ENCODE measurements around the gene GPANK1. TPM values are rescaled to one million over a fixed set of nuclear protein-coding genes. Genes with fewer than 3 reads are reported as not detected.

The GPANK1 gene
- total and polyA plus RNA-seq, 4 donors, result 10.9 to 22.8 (median 16.2) TPM

GRCh38 chr6:31693535-31693934 is 28.7 kb upstream of the GPANK1 start:
- ATAC-seq (ENCODE audit: low FRiP score), result no peak
- WGBS, 2 donors, result 86% methylated on average over 6 of the region's 6 CpGs
- no peaks in the 10 kb centered on the region for H3K27me3 ChIP-seq (ENCODE audit: control insufficient read depth in 1 of 2, insufficient read depth in 2 of 2, low read length in 1 of 2)
- no peak overlapping the region for H3K4me3 ChIP-seq (ENCODE audit: low read length in 2 of 2)
- H3K4me1 ChIP-seq (ENCODE audit: control insufficient read depth in 1 of 2, insufficient read depth in 2 of 2, low read length in 2 of 2), result no peaks in the 10 kb centered on the region
- H3K27ac ChIP-seq (ENCODE audit: low read depth in 1 of 2, low read length in 2 of 2), result no peak overlapping the region
- H3K9me3 ChIP-seq (ENCODE audit: control insufficient read depth, low read length), result no peaks in the 10 kb centered on the region
- no peak for DNase-seq
- peaks cover 0 to 4% of the 10 kb centered on the region in 2 donors for H3K36me3 ChIP-seq (ENCODE audit: control insufficient read depth in 1 of 2, insufficient read depth in 2 of 2, low read length in 1 of 2)
- intact Hi-C loops (cut with DNase I), result loop anchor here in 1 of 2 donors (10.0 kb wide), 1 partner anchor 191 kb away; no protein-coding TSS in a partner anchor

GRCh38 chr6:31692886-31693285 is 28.1 kb upstream of the GPANK1 start:
- intact Hi-C loops (cut with DNase I), result loop anchor here in 1 of 2 donors (10.0 kb wide), 1 partner anchor 192 kb away; no protein-coding TSS in a partner anchor

GRCh38 chr6:31692353-31692752 is 27.6 kb upstream of the GPANK1 start:
- H3K4me3 ChIP-seq (ENCODE audit: low read length in 2 of 2), result no peak overlapping the region
- no peaks in the 10 kb centered on the region for H3K9me3 ChIP-seq (ENCODE audit: control insufficient read depth, low read length)
- H3K27me3 ChIP-seq (ENCODE audit: control insufficient read depth in 1 of 2, insufficient read depth in 2 of 2, low read length in 1 of 2), result no peaks in the 10 kb centered on the region
- H3K36me3 ChIP-seq (ENCODE audit: control insufficient read depth in 1 of 2, insufficient read depth in 2 of 2, low read length in 1 of 2), result peaks cover 0 to 6% of the 10 kb centered on the region in 2 donors
- WGBS, 2 donors, result 79% methylated on average over 4 of the region's 4 CpGs
- ATAC-seq (ENCODE audit: low FRiP score), result no peak
- no peaks in the 10 kb centered on the region for H3K4me1 ChIP-seq (ENCODE audit: control insufficient read depth in 1 of 2, insufficient read depth in 2 of 2, low read length in 2 of 2)
- DNase-seq, result no peak
- intact Hi-C loops (cut with DNase I), result loop anchor here in 1 of 2 donors (10.0 kb wide), 1 partner anchor 192 kb away; no protein-coding TSS in a partner anchor
- no peak overlapping the region for H3K27ac ChIP-seq (ENCODE audit: low read depth in 1 of 2, low read length in 2 of 2)

More at GRCh38 chr6:31692886-31693285, 28.1 kb upstream of the GPANK1 start:
- no peak overlapping the region for H3K4me3 ChIP-seq (ENCODE audit: low read length in 2 of 2)
- DNase-seq (no peak), ATAC-seq (ENCODE audit: low FRiP score) (no peak)
- H3K9me3 ChIP-seq (ENCODE audit: control insufficient read depth, low read length), result no peaks in the 10 kb centered on the region
- H3K27me3 ChIP-seq (ENCODE audit: control insufficient read depth in 1 of 2, insufficient read depth in 2 of 2, low read length in 1 of 2), result no peaks in the 10 kb centered on the region
- no peaks in the 10 kb centered on the region for H3K4me1 ChIP-seq (ENCODE audit: control insufficient read depth in 1 of 2, insufficient read depth in 2 of 2, low read length in 2 of 2)
- H3K36me3 ChIP-seq (ENCODE audit: control insufficient read depth in 1 of 2, insufficient read depth in 2 of 2, low read length in 1 of 2), result peaks cover 0 to 6% of the 10 kb centered on the region in 2 donors
- 83 to 84% methylated on average over 9 of the region's 9 CpGs for WGBS, 2 donors
- no peak overlapping the region for H3K27ac ChIP-seq (ENCODE audit: low read depth in 1 of 2, low read length in 2 of 2)

- peaks cover 0 to 4% of the 10 kb centered on the region in 2 donors for H3K36me3 ChIP-seq (ENCODE audit: control insufficient read depth in 1 of 2, insufficient read depth in 2 of 2, low read length in 1 of 2)
- ATAC-seq (ENCODE audit: low FRiP score) (no peak), DNase-seq (no peak)
- H3K4me3 ChIP-seq (ENCODE audit: low read length in 2 of 2), result no peak overlapping the region
- no peaks in the 10 kb centered on the region for H3K27me3 ChIP-seq (ENCODE audit: control insufficient read depth in 1 of 2, insufficient read depth in 2 of 2, low read length in 1 of 2)
- no peak overlapping the region for H3K27ac ChIP-seq (ENCODE audit: low read depth in 1 of 2, low read length in 2 of 2)
- no peaks in the 10 kb centered on the region for H3K4me1 ChIP-seq (ENCODE audit: control insufficient read depth in 1 of 2, insufficient read depth in 2 of 2, low read length in 2 of 2)
- WGBS, 2 donors, result 91 to 93% methylated on average over 12 of the region's 12 CpGs
- intact Hi-C loops (cut with DNase I), result loop anchor here in 1 of 2 donors (10.0 kb wide), 1 partner anchor 193 kb away; no protein-coding TSS in a partner anchor
- no peaks in the 10 kb centered on the region for H3K9me3 ChIP-seq (ENCODE audit: control insufficient read depth, low read length)
These were observed 26.8 kb upstream of the GPANK1 start for GRCh38 chr6:31691564-31692108.

GRCh38 chr6:31691078-31691463 is 26.3 kb upstream of the GPANK1 start:
- intact Hi-C loops (cut with DNase I), result loop anchor here in 1 of 2 donors (10.0 kb wide), 1 partner anchor 194 kb away; no protein-coding TSS in a partner anchor
- DNase-seq (no peak), ATAC-seq (ENCODE audit: low FRiP score) (no peak)
- Histone ChIP-seq H3K27ac (ENCODE audit: low read depth in 1 of 2, low read length in 2 of 2) (no peak overlapping the region), H3K4me3 (ENCODE audit: low read length in 2 of 2) (no peak overlapping the region), H3K36me3 (ENCODE audit: control insufficient read depth in 1 of 2, insufficient read depth in 2 of 2, low read length in 1 of 2) (peaks cover 0 to 6% of the 10 kb centered on the region in 2 donors), H3K9me3 (ENCODE audit: control insufficient read depth, low read length) (no peaks in the 10 kb centered on the region), H3K27me3 (ENCODE audit: control insufficient read depth in 1 of 2, insufficient read depth in 2 of 2, low read length in 1 of 2) (no peaks in the 10 kb centered on the region), H3K4me1 (ENCODE audit: control insufficient read depth in 1 of 2, insufficient read depth in 2 of 2, low read length in 2 of 2) (no peaks in the 10 kb centered on the region)
- 88 to 89% methylated on average over 6 of the region's 6 CpGs for WGBS, 2 donors

GRCh38 chr6:31690231-31691077 is 25.7 kb upstream of the GPANK1 start:
- no peak for ATAC-seq (ENCODE audit: low FRiP score)
- Histone ChIP-seq H3K36me3 (ENCODE audit: control insufficient read depth in 1 of 2, insufficient read depth in 2 of 2, low read length in 1 of 2) (peaks cover 0 to 6% of the 10 kb centered on the region in 2 donors), H3K9me3 (ENCODE audit: control insufficient read depth, low read length) (no peaks in the 10 kb centered on the region), H3K27ac (ENCODE audit: low read depth in 1 of 2, low read length in 2 of 2) (no peak overlapping the region), H3K4me3 (ENCODE audit: low read length in 2 of 2) (no peak overlapping the region), H3K27me3 (ENCODE audit: control insufficient read depth in 1 of 2, insufficient read depth in 2 of 2, low read length in 1 of 2) (no peaks in the 10 kb centered on the region), H3K4me1 (ENCODE audit: control insufficient read depth in 1 of 2, insufficient read depth in 2 of 2, low read length in 2 of 2) (no peaks in the 10 kb centered on the region)
- DNase-seq, result no peak
- intact Hi-C loops (cut with DNase I), result loop anchor here in 1 of 2 donors (10.0 kb wide), 1 partner anchor 194 kb away; no protein-coding TSS in a partner anchor
- 59 to 63% methylated on average over 10 of the region's 10 CpGs for WGBS, 2 donors

- DNase-seq, result no peak
- H3K27me3 ChIP-seq (ENCODE audit: control insufficient read depth in 1 of 2, insufficient read depth in 2 of 2, low read length in 1 of 2), result no peaks in the 10 kb centered on the region
- no peaks in the 10 kb centered on the region for H3K9me3 ChIP-seq (ENCODE audit: control insufficient read depth, low read length)
- H3K27ac ChIP-seq (ENCODE audit: low read depth in 1 of 2, low read length in 2 of 2), result no peak overlapping the region
- peaks cover 0 to 6% of the 10 kb centered on the region in 2 donors for H3K36me3 ChIP-seq (ENCODE audit: control insufficient read depth in 1 of 2, insufficient read depth in 2 of 2, low read length in 1 of 2)
- H3K4me1 ChIP-seq (ENCODE audit: control insufficient read depth in 1 of 2, insufficient read depth in 2 of 2, low read length in 2 of 2), result no peaks in the 10 kb centered on the region
- no peak overlapping the region for H3K4me3 ChIP-seq (ENCODE audit: low read length in 2 of 2)
- no peak for ATAC-seq (ENCODE audit: low FRiP score)
- intact Hi-C loops (cut with DNase I), result loop anchor here (10.0 kb wide), 3 partner anchors 145 to 195 kb away; partner anchors contain the start of gene NEU1 (in 1 of the 2)
- WGBS, 2 donors, result 75 to 76% methylated on average over 11 of the region's 11 CpGs
These were observed 24.7 kb upstream of the GPANK1 start for GRCh38 chr6:31689249-31690110.
